ENCODE measurements around the gene HERC4.
"Not testable (repeated sequence)": the region's sequence is repeated elsewhere in the genome, so short reads cannot be mapped to it uniquely, and the experiment has no call there.

Gene HERC4

DNA sequence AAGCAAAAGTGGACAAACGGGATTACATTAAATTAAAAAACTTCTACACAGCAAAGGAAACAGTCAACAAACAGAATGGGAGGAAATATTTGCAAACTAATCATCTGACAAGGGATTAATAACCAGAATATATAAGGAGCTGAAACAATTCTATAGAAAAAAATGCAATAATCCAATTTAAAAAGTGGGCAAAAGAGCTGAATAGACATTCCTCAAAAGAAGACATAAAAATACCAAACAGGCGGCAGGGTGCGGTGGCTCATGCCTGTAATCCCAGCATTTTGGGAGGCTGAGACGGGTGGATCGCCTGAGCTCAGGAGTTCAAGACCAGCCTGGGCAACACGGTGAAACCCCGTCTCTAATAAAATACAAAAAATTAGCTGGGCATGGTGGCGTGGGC lies 92.5 kb downstream of the HERC4 start:
- H3K27ac ChIP-seq (ENCODE audit: low read length); H3K4me1 ChIP-seq (ENCODE audit: control insufficient read depth in 1 of 2, insufficient read depth in 2 of 2, low read length in 2 of 2); H3K9me3 ChIP-seq (ENCODE audit: control insufficient read depth in 1 of 2, low read length in 2 of 2); H3K27me3 ChIP-seq (ENCODE audit: low read depth, low read length); H3K4me3 ChIP-seq (ENCODE audit: low read depth in 1 of 2, low read length in 2 of 2): not testable (repeated sequence)
- peaks cover 22 to 44% of the 10 kb centered on the region in 2 donors for H3K36me3 ChIP-seq (ENCODE audit: control insufficient read depth in 1 of 2, insufficient read depth in 2 of 2, low read length in 2 of 2)

DNA sequence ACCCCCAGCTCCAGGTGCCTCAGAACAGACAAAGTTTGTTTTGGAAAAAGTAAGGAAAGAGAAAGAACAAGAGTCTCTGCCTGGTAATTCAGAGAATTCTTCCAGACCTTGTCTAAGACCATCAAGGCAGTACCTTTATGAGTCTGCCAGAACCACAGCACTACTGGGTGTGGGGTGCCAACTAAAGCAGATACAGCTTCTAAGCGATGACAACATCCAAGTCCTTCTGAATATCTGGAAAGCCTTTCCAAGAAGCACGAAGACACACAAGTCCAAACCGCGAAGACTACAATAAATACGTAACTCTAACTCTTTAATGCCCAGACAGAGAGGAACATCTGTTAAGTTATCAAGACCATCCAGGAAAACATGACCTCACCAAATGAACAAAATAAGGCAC lies 96.3 kb downstream of the HERC4 start:
- peaks cover 0 to 4% of the 10 kb centered on the region in 2 donors for H3K9me3 ChIP-seq (ENCODE audit: control insufficient read depth in 1 of 2, low read length in 2 of 2)
- no peak overlapping the region for H3K4me3 ChIP-seq (ENCODE audit: low read depth in 1 of 2, low read length in 2 of 2)
- H3K4me1 ChIP-seq (ENCODE audit: control insufficient read depth in 1 of 2, insufficient read depth in 2 of 2, low read length in 2 of 2), result no peaks in the 10 kb centered on the region
- H3K27ac ChIP-seq (ENCODE audit: low read length), result no peak overlapping the region
- peaks cover 28 to 50% of the 10 kb centered on the region in 2 donors for H3K36me3 ChIP-seq (ENCODE audit: control insufficient read depth in 1 of 2, insufficient read depth in 2 of 2, low read length in 2 of 2)
- H3K27me3 ChIP-seq (ENCODE audit: low read depth, low read length), result no peaks in the 10 kb centered on the region

DNA sequence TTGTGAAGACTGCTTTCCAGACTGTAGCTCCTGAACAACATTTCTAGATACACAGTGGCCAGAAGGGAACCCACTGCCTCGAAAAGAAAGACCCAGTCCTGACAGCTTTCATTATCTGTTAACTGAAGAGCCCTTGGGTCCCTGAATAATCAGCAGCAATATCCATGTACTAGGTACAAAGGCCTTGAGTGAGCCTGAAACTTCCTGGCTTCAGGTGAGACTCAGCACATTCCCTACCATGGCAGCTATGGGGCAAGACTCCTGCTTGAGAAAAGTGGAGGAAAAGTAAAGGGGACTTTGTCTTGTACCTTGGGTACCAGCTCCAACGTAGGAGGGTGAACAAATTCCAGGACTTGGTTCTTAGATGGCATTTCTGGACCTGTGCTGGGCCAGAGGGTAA lies 97.8 kb downstream of the HERC4 start:
- Histone ChIP-seq H3K36me3 (ENCODE audit: control insufficient read depth in 1 of 2, insufficient read depth in 2 of 2, low read length in 2 of 2) (peaks cover 28 to 59% of the 10 kb centered on the region in 2 donors), H3K4me3 (ENCODE audit: low read depth in 1 of 2, low read length in 2 of 2) (no peak overlapping the region), H3K4me1 (ENCODE audit: control insufficient read depth in 1 of 2, insufficient read depth in 2 of 2, low read length in 2 of 2) (no peaks in the 10 kb centered on the region), H3K9me3 (ENCODE audit: control insufficient read depth in 1 of 2, low read length in 2 of 2) (peaks cover 0 to 4% of the 10 kb centered on the region in 2 donors), H3K27ac (ENCODE audit: low read length) (no peak overlapping the region), H3K27me3 (ENCODE audit: low read depth, low read length) (no peaks in the 10 kb centered on the region)

DNA sequence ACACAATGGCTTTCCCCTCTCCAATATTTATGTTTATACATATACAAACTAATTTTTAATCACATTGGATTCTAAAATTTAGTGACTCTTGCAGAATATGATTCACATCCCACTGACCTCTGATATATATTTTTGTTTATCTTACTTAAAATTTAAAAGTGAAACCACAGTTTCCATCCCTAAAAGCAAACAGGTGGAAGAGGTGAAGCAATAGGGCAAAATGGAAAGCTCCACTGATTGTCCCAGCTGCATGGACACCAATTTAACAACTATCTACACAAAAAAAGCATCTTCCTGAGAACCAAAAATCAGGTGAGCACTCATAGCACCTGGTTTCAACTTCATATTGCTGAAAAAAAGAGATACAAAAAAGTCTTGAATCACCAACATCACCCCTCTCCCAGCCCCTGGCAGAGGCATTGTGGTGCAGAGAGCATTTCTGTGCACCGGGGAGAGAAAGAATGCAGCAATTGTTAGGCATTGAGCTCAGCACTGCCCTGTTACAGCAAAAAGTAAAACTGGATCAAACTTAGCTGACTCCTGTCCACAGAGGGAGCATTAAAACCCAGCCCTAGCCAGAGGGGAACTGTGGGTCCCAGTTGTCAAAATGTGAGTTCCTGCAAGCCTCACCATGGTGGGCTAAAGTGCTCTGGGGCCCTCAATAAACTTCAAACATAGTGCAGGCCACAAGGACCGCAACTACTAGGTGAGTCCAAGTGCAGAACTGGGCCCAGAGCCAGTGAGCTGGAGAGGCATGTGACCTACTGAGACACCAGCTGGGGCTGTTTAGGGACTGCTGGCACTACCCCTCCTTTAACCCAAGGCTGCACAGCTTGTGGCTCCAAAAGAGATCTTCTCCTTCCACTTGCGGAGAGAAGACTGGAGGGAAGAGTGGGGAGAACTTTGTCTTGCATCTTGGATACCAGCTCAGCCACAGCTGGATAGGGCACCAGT lies 98.5 kb downstream of the HERC4 start:
- no peak overlapping the region for H3K4me3 ChIP-seq (ENCODE audit: low read depth in 1 of 2, low read length in 2 of 2)
- H3K27ac ChIP-seq (ENCODE audit: low read length), result no peak overlapping the region
- H3K36me3 ChIP-seq (ENCODE audit: control insufficient read depth in 1 of 2, insufficient read depth in 2 of 2, low read length in 2 of 2), result peaks cover 31 to 66% of the 10 kb centered on the region in 2 donors
- H3K9me3 ChIP-seq (ENCODE audit: control insufficient read depth in 1 of 2, low read length in 2 of 2), result peaks cover 0 to 7% of the 10 kb centered on the region in 2 donors
- H3K27me3 ChIP-seq (ENCODE audit: low read depth, low read length), result no peaks in the 10 kb centered on the region
- no peaks in the 10 kb centered on the region for H3K4me1 ChIP-seq (ENCODE audit: control insufficient read depth in 1 of 2, insufficient read depth in 2 of 2, low read length in 2 of 2)

DNA sequence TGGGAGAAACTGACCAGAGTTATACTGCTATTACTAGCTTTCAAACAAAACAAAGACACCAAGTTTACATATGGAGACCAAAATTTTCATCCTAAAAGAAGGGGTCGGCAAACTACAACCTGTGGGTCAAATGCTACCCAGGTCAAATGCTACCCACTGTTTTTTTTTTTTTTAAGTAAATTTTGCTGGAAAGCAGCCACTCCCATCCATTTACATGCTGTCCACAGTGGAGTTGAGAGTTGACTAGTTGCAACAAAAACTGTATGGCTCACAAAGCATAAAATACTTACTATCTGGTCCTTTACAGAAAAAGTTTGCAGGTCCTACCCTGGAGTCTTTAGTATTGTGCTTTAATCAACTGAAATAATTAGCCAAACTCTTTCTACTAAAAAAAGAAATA lies 99.2 kb downstream of the HERC4 start:
- Histone ChIP-seq H3K27ac (ENCODE audit: low read length) (no peak overlapping the region), H3K27me3 (ENCODE audit: low read depth, low read length) (no peaks in the 10 kb centered on the region), H3K36me3 (ENCODE audit: control insufficient read depth in 1 of 2, insufficient read depth in 2 of 2, low read length in 2 of 2) (peaks cover 32 to 68% of the 10 kb centered on the region in 2 donors), H3K4me1 (ENCODE audit: control insufficient read depth in 1 of 2, insufficient read depth in 2 of 2, low read length in 2 of 2) (no peaks in the 10 kb centered on the region), H3K9me3 (ENCODE audit: control insufficient read depth in 1 of 2, low read length in 2 of 2) (peaks cover 0 to 7% of the 10 kb centered on the region in 2 donors), H3K4me3 (ENCODE audit: low read depth in 1 of 2, low read length in 2 of 2) (no peak overlapping the region)

DNA sequence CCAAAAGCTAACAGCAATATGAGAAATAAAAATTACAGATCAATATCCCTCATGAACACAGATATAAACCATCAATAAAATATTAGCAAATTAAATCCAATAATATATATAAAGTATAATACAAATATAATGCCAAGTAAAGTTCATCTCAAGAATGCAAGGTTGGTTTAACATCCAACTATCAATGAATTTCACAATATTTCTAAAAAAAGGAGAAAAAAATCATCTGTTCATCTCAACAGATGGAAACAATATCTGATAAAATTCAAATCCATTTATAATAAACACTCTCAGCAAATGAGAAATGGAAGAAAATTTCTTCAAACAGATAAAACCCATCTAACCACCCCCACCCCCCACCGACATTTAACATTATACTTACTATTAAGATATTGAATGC lies 103.8 kb downstream of the HERC4 start:
- H3K4me1 ChIP-seq (ENCODE audit: control insufficient read depth in 1 of 2, insufficient read depth in 2 of 2, low read length in 2 of 2), result no peaks in the 10 kb centered on the region
- no peak overlapping the region for H3K4me3 ChIP-seq (ENCODE audit: low read depth in 1 of 2, low read length in 2 of 2)
- peaks cover 16 to 47% of the 10 kb centered on the region in 2 donors for H3K36me3 ChIP-seq (ENCODE audit: control insufficient read depth in 1 of 2, insufficient read depth in 2 of 2, low read length in 2 of 2)
- no peak overlapping the region for H3K27ac ChIP-seq (ENCODE audit: low read length)
- H3K9me3 ChIP-seq (ENCODE audit: control insufficient read depth in 1 of 2, low read length in 2 of 2), result peaks cover 0 to 7% of the 10 kb centered on the region in 2 donors
- no peaks in the 10 kb centered on the region for H3K27me3 ChIP-seq (ENCODE audit: low read depth, low read length)

DNA sequence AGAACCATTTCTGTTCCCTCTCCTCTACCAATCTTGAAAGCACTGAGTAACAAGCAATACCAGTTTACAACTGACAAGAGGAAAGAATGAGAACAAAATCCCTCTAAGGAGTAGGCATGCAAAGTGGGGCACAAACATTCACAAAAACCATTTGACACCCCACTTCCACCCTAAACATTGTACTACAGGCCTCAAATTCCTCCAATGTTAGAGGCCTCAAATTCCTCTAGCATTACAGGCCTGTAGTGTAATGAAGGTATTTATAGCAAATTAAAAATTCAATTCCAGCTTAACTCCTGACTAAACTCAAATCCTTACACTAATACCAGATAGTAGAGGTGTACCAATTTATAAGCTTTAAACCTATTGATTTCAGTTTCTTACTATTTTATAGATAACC lies 105.2 kb downstream of the HERC4 start:
- Histone ChIP-seq H3K4me1 (ENCODE audit: control insufficient read depth in 1 of 2, insufficient read depth in 2 of 2, low read length in 2 of 2) (no peaks in the 10 kb centered on the region), H3K36me3 (ENCODE audit: control insufficient read depth in 1 of 2, insufficient read depth in 2 of 2, low read length in 2 of 2) (peaks cover 26 to 43% of the 10 kb centered on the region in 2 donors), H3K27ac (ENCODE audit: low read length) (no peak overlapping the region), H3K27me3 (ENCODE audit: low read depth, low read length) (no peaks in the 10 kb centered on the region), H3K4me3 (ENCODE audit: low read depth in 1 of 2, low read length in 2 of 2) (no peak overlapping the region), H3K9me3 (ENCODE audit: control insufficient read depth in 1 of 2, low read length in 2 of 2) (peaks cover 0 to 7% of the 10 kb centered on the region in 2 donors)

DNA sequence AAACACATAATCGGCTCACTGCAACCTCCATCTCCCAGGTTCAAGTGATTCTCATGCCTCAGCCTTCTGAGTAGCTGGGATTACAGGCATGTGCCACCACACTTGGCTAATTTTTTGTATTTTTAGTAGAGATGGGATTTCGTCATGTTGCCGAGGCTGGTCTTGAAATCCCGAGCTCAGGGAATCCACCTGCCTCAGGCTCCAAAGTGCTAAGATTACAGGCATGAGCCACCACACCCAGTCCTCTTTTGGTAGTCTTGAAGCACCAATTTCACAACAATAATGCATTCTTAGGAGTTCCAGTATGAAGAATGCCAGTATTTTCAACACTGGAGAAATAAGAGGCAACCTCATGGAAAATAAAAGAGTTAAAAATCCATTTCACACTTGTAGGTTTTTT lies 109.0 kb downstream of the HERC4 start:
- H3K4me3 ChIP-seq (ENCODE audit: low read depth in 1 of 2, low read length in 2 of 2); H3K27me3 ChIP-seq (ENCODE audit: low read depth, low read length): not testable (repeated sequence)

DNA sequence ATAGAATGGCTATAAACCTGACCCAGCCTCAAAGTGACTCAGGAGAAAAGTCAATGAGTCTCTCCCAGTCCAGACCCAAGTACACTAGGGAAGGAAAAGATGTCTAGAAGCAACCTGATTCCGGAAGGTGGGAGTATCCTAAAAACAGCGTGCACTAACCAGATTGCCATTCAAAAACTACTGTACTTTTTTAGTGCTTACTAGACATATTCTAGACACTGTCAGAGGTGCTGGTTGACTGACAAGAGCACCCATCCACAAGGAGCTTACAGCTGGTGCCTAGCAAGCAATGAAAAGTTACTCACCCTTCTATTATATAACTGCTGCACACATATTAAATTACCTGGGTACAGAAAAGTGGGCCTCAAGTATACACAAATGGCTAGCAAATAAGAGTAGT lies 109.6 kb downstream of the HERC4 start:
- H3K36me3 ChIP-seq (ENCODE audit: control insufficient read depth in 1 of 2, insufficient read depth in 2 of 2, low read length in 2 of 2), result peaks cover 14 to 18% of the 10 kb centered on the region in 2 donors
- H3K4me1 ChIP-seq (ENCODE audit: control insufficient read depth in 1 of 2, insufficient read depth in 2 of 2, low read length in 2 of 2), result no peaks in the 10 kb centered on the region
- H3K9me3 ChIP-seq (ENCODE audit: control insufficient read depth in 1 of 2, low read length in 2 of 2), result no peaks in the 10 kb centered on the region
- H3K27ac ChIP-seq (ENCODE audit: low read length), result no peak overlapping the region
- no peaks in the 10 kb centered on the region for H3K27me3 ChIP-seq (ENCODE audit: low read depth, low read length)
- no peak overlapping the region for H3K4me3 ChIP-seq (ENCODE audit: low read depth in 1 of 2, low read length in 2 of 2)

More for the DNA sequence above, 109.0 kb downstream of the HERC4 start:
- not testable (repeated sequence) for H3K4me1 ChIP-seq (ENCODE audit: control insufficient read depth in 1 of 2, insufficient read depth in 2 of 2, low read length in 2 of 2); H3K9me3 ChIP-seq (ENCODE audit: control insufficient read depth in 1 of 2, low read length in 2 of 2); H3K27ac ChIP-seq (ENCODE audit: low read length)
- peaks cover 14 to 20% of the 10 kb centered on the region in 2 donors for H3K36me3 ChIP-seq (ENCODE audit: control insufficient read depth in 1 of 2, insufficient read depth in 2 of 2, low read length in 2 of 2)

DNA sequence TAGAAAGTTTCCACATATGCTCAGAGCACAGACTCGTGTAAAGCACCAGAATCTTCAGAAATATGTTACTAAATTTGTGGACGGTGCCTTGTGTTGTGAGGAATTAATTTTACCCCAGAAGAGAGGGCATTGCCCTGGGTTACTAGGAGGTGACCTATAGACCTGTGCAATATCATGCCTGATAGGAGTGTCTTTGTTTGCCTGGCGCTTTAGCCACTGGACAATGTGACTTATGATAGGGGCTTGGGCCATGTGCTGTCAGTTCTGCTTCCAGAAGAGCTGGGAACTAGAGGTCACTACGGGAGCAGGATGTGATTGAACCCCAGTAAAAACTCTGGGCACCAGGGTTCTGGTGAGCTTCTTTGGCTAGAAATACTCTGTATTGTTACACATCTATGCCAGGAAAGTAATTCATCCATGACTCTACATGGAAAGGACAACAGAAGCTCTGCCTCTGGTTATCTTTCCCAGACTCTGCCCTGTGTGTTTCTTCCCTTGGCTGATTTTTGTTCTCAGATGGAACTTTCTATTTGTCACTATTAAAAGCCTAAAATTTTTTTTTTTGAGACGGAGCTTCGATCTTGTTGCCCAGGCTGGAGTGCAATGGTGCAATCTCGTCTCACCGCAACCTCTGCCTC lies 115.1 kb downstream of the HERC4 start:
- Histone ChIP-seq H3K9me3 (ENCODE audit: control insufficient read depth in 1 of 2, low read length in 2 of 2) (no peaks in the 10 kb centered on the region), H3K27ac (ENCODE audit: low read length) (no peak overlapping the region), H3K27me3 (ENCODE audit: low read depth, low read length) (no peaks in the 10 kb centered on the region)

DNA sequence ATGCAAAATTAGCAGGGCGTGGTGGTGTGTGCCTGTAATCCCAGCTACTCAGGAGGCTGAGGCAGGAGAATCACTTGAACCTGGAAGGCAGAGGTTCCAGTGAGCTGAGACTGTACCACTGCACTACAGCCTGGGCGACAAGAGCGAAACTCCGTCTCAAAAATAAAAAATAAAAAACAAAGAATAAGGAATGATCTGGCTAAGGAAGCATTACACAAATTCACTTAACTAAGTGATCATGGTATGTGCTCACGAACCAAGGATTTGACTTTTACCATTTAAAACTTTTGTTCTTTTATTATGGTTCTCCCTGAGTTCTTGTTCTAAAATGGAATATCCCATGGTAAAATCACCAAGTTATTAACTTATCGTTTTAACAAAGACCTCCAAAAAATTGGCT lies 119.5 kb downstream of the HERC4 start:
- H3K27ac ChIP-seq (ENCODE audit: low read length), result no peak overlapping the region
- no peaks in the 10 kb centered on the region for H3K4me1 ChIP-seq (ENCODE audit: control insufficient read depth in 1 of 2, insufficient read depth in 2 of 2, low read length in 2 of 2)
- no peaks in the 10 kb centered on the region for H3K9me3 ChIP-seq (ENCODE audit: control insufficient read depth in 1 of 2, low read length in 2 of 2)
- no peak overlapping the region for H3K4me3 ChIP-seq (ENCODE audit: low read depth in 1 of 2, low read length in 2 of 2)
- no peaks in the 10 kb centered on the region for H3K27me3 ChIP-seq (ENCODE audit: low read depth, low read length)
- H3K36me3 ChIP-seq (ENCODE audit: control insufficient read depth in 1 of 2, insufficient read depth in 2 of 2, low read length in 2 of 2), result peaks cover 7 to 33% of the 10 kb centered on the region in 2 donors

More for the DNA sequence above, 115.1 kb downstream of the HERC4 start:
- H3K4me1 ChIP-seq (ENCODE audit: control insufficient read depth in 1 of 2, insufficient read depth in 2 of 2, low read length in 2 of 2), result no peaks in the 10 kb centered on the region
- peaks cover 0 to 12% of the 10 kb centered on the region in 2 donors for H3K36me3 ChIP-seq (ENCODE audit: control insufficient read depth in 1 of 2, insufficient read depth in 2 of 2, low read length in 2 of 2)
- no peak overlapping the region for H3K4me3 ChIP-seq (ENCODE audit: low read depth in 1 of 2, low read length in 2 of 2)
